ENCODE measurements around the gene GOLGB1. TPM values are rescaled to one million over a fixed set of nuclear protein-coding genes. Genes with fewer than 3 reads are reported as not detected.

GOLGB1 gene
- total and polyA plus RNA-seq, 10 of the 15 experiments (the other 5 are each of a cell fraction or from before 2014, with no cell fraction given) = 7.4 to 34.5 (median 21.8) TPM

DNA sequence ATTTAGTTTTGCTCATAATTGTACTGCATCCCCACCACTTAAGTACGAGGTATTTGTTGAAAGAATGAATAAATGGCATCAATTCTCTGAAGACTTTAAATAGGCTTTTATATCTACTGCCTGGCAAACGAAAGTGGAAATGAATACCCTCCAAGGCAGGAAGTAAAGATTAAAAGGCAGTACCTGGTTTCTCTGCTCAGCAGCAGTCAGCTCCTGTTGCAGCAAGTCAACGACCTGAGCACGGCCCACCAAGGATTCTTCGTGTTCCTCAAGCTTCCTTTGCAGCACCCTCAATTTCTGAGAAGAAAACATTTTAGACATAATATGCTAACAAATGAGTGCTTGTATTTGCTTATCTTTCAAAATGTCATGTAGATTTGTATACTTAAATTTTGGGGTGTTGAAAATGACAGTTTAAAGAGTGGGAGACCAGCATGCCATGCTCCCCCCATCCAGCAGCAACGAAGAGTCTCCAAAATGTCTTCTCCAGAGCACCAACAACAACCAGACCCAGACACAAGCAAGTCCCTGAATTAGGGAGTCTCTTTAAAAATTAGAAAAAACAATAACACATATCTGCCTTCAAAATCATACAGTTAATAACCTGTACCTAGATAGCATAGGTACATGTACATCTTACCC is 31.2 kb downstream of the GOLGB1 start (continued):
- TF ChIP-seq, protein P1, sequence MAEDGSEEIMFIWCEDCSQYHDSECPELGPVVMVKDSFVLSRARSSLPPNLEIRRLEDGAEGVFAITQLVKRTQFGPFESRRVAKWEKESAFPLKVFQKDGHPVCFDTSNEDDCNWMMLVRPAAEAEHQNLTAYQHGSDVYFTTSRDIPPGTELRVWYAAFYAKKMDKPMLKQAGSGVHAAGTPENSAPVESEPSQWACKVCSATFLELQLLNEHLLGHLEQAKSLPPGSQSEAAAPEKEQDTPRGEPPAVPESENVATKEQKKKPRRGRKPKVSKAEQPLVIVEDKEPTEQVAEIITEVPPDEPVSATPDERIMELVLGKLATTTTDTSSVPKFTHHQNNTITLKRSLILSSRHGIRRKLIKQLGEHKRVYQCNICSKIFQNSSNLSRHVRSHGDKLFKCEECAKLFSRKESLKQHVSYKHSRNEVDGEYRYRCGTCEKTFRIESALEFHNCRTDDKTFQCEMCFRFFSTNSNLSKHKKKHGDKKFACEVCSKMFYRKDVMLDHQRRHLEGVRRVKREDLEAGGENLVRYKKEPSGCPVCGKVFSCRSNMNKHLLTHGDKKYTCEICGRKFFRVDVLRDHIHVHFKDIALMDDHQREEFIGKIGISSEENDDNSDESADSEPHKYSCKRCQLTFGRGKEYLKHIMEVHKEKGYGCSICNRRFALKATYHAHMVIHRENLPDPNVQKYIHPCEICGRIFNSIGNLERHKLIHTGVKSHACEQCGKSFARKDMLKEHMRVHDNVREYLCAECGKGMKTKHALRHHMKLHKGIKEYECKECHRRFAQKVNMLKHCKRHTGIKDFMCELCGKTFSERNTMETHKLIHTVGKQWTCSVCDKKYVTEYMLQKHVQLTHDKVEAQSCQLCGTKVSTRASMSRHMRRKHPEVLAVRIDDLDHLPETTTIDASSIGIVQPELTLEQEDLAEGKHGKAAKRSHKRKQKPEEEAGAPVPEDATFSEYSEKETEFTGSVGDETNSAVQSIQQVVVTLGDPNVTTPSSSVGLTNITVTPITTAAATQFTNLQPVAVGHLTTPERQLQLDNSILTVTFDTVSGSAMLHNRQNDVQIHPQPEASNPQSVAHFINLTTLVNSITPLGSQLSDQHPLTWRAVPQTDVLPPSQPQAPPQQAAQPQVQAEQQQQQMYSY (CRISPR knock-in tag; IDR thresholded peaks at IDR 0.05) = no peak
- TF ChIP-seq MEF2B (IDR thresholded peaks at IDR 0.05; ENCODE audit: partially characterized antibody, poor library complexity, severe bottlenecking) (no peak), ZNF207 (IDR thresholded peaks at IDR 0.05; ENCODE audit: borderline replicate concordance) (no peak), NR2F1 (conservative IDR thresholded peaks at IDR 0.05) (no peak), LARP7 (IDR thresholded peaks at IDR 0.05) (no peak)
- TF ChIP-seq, protein P2, sequence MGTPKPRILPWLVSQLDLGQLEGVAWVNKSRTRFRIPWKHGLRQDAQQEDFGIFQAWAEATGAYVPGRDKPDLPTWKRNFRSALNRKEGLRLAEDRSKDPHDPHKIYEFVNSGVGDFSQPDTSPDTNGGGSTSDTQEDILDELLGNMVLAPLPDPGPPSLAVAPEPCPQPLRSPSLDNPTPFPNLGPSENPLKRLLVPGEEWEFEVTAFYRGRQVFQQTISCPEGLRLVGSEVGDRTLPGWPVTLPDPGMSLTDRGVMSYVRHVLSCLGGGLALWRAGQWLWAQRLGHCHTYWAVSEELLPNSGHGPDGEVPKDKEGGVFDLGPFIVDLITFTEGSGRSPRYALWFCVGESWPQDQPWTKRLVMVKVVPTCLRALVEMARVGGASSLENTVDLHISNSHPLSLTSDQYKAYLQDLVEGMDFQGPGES (IDR thresholded peaks at IDR 0.05) = no peak
- TF ChIP-seq, protein P3, sequence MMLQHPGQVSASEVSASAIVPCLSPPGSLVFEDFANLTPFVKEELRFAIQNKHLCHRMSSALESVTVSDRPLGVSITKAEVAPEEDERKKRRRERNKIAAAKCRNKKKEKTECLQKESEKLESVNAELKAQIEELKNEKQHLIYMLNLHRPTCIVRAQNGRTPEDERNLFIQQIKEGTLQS (IDR thresholded peaks at IDR 0.05; ENCODE audit: borderline replicate concordance, extremely low read depth, low read depth, low read length) = no peak

Measured in GM12878 (cell line).